ENCODE results near the gene RPA1. TPM values are rescaled to one million over a fixed set of nuclear protein-coding genes. Genes with fewer than 3 reads are reported as not detected.
"Not testable (repeated sequence)": the region's sequence is repeated elsewhere in the genome, so short reads cannot be mapped to it uniquely, and the experiment has no call there.

RPA1 gene
- total RNA-seq, 1 experiment from 2014 or later = 150 TPM

- Histone ChIP-seq H3K36me3 (ENCODE audit: control insufficient read depth, insufficient read depth, low read length) (no peaks in the 10 kb centered on the region), H3K4me1 (ENCODE audit: control insufficient read depth, insufficient read depth, low read length) (no peaks in the 10 kb centered on the region), H3K4me3 (ENCODE audit: low read depth in 2 of 2, low read length in 2 of 2) (no peak overlapping the region), H3K27me3 (ENCODE audit: control insufficient read depth, insufficient read depth, low read length) (no peaks in the 10 kb centered on the region), H3K9me3 (ENCODE audit: control insufficient read depth, insufficient read depth, low read depth, low read length) (no peaks in the 10 kb centered on the region), H3K27ac (ENCODE audit: low read length) (no peak overlapping the region)
- DNase-seq (ENCODE audit: low read depth, low spot score) (no peak), ATAC-seq (no peak)
- TF ChIP-seq CTCF (IDR thresholded peaks at IDR 0.05) = no peak
- TF ChIP-seq SIN3A (IDR thresholded peaks at IDR 0.05; ENCODE audit: borderline replicate concordance, insufficient read depth, low read depth, low read length) = no peak
- intact Hi-C loops (cut with micrococcal nuclease; ENCODE audit: unreplicated experiment) = no loop called here
- ChIA-PET CTCF (no interaction called here), POLR2A (no interaction called here)
- BruUV-seq (replicated peaks) = no TSS peak
- in situ Hi-C loops (cut with HindIII; ENCODE audit: low pct_unique_long_range_greater_than_20kb, low sequenced_read_pairs) = no loop called here
Observed at GRCh38 chr17:1796800-1797199, 33.0 kb upstream of the RPA1 start.

GRCh38 chr17:1797323-1797722 lies 32.5 kb upstream of the RPA1 start:
- intact Hi-C loops (cut with micrococcal nuclease; ENCODE audit: unreplicated experiment) = no loop called here
- H3K9me3 ChIP-seq (ENCODE audit: control insufficient read depth, insufficient read depth, low read depth, low read length) = no peaks in the 10 kb centered on the region
- no peak overlapping the region for H3K4me3 ChIP-seq (ENCODE audit: low read depth in 2 of 2, low read length in 2 of 2)
- H3K4me1 ChIP-seq (ENCODE audit: control insufficient read depth, insufficient read depth, low read length) = no peaks in the 10 kb centered on the region
- TF ChIP-seq SIN3A (IDR thresholded peaks at IDR 0.05; ENCODE audit: borderline replicate concordance, insufficient read depth, low read depth, low read length) = no peak
- TF ChIP-seq POLR2AphosphoS5 (IDR thresholded peaks at IDR 0.05; ENCODE audit: low read depth, low read length) = no peak
- TF ChIP-seq CTCF (IDR thresholded peaks at IDR 0.05) = no peak
- TF ChIP-seq REST (IDR thresholded peaks at IDR 0.05; ENCODE audit: insufficient read depth in 1 of 2, low read depth in 2 of 2, low read length in 1 of 2) = no peak
- TF ChIP-seq TCF7L2 (IDR thresholded peaks at IDR 0.05; ENCODE audit: low read depth, low read length) = no peak
- no peaks in the 10 kb centered on the region for H3K27me3 ChIP-seq (ENCODE audit: control insufficient read depth, insufficient read depth, low read length)
- no peaks in the 10 kb centered on the region; the same call in 1 of the 2 replicates for H3K36me3 ChIP-seq (ENCODE audit: control insufficient read depth, insufficient read depth, low read length)
- H3K27ac ChIP-seq (ENCODE audit: low read length) = no peak overlapping the region
- no peak for DNase-seq (ENCODE audit: low read depth, low spot score)
- no TSS peak for BruUV-seq (replicated peaks)
- ChIA-PET POLR2A (no interaction called here), CTCF (no interaction called here)
- ATAC-seq = no peak
- in situ Hi-C loops (cut with HindIII; ENCODE audit: low pct_unique_long_range_greater_than_20kb, low sequenced_read_pairs) = no loop called here

- H3K4me3 ChIP-seq (ENCODE audit: low read depth in 2 of 2, low read length in 2 of 2); intact Hi-C loops (cut with micrococcal nuclease; ENCODE audit: unreplicated experiment); CTCF ChIA-PET: not testable (repeated sequence)
Observed at GRCh38 chr17:1797846-1798245, 32.0 kb upstream of the RPA1 start.

More at GRCh38 chr17:1797846-1798245, 32.0 kb upstream of the RPA1 start:
- ATAC-seq; DNase-seq (ENCODE audit: low read depth, low spot score); H3K4me1 ChIP-seq (ENCODE audit: control insufficient read depth, insufficient read depth, low read length); H3K9me3 ChIP-seq (ENCODE audit: control insufficient read depth, insufficient read depth, low read depth, low read length); H3K27me3 ChIP-seq (ENCODE audit: control insufficient read depth, insufficient read depth, low read length); POLR2A ChIA-PET; H3K36me3 ChIP-seq (ENCODE audit: control insufficient read depth, insufficient read depth, low read length); H3K27ac ChIP-seq (ENCODE audit: low read length); BruUV-seq (replicated peaks); in situ Hi-C loops (cut with HindIII; ENCODE audit: low pct_unique_long_range_greater_than_20kb, low sequenced_read_pairs): not testable (repeated sequence)
